Femur (tissue), 1 donor: Measurements from ENCODE around the gene ZIC3.
A peak's percentile ranks its signal among the peaks of the same experiment; 100 is the strongest.
"Not testable (repeated sequence)": the region's sequence is repeated elsewhere in the genome, so short reads cannot be mapped to it uniquely, and the experiment has no call there.

Experiments used
- DNase-seq: peaks from one replicate; pipeline ENCODE4 v3.0.0-alpha.2; 2017

The ZIC3 gene

GRCh38 chrX:137565921-137566745 lies at the start of gene ZIC3:
ZIC3 (plus strand) TSS chrX:137566127; CDS start chrX:137566692, 565 bp downstream.
- peak; percentile 75 for DNase-seq

GRCh38 chrX:137519459-137519858 lies 46.5 kb upstream of the ZIC3 start:
- no peak for DNase-seq

- DNase-seq: no peak
These were observed 19.9 kb upstream of the ZIC3 start for GRCh38 chrX:137545711-137546651.

- DNase-seq: no peak
These were observed 18.6 kb upstream of the ZIC3 start for GRCh38 chrX:137547291-137547690.

- DNase-seq: no peak
These were observed 17.7 kb upstream of the ZIC3 start for GRCh38 chrX:137548261-137548660.

- DNase-seq: no peak
These were observed 16.9 kb upstream of the ZIC3 start for GRCh38 chrX:137549073-137549472.

GRCh38 chrX:137549851-137550664 lies 15.9 kb upstream of the ZIC3 start:
- no peak for DNase-seq

GRCh38 chrX:137550665-137551261 lies 15.2 kb upstream of the ZIC3 start:
- DNase-seq: no peak

- DNase-seq: not testable (repeated sequence)
These were observed 13.8 kb upstream of the ZIC3 start for GRCh38 chrX:137552098-137552497.

GRCh38 chrX:137562096-137562495 lies 3.8 kb upstream of the ZIC3 start:
- DNase-seq: no peak

GRCh38 chrX:137563681-137564651 lies 2.0 kb upstream of the ZIC3 start:
- DNase-seq: no peak

- no peak for DNase-seq
These were observed 516 bp upstream of the ZIC3 start for GRCh38 chrX:137565318-137565904.

- DNase-seq: no peak
These were observed 1.1 kb downstream of the ZIC3 start for GRCh38 chrX:137566746-137567679.

GRCh38 chrX:137567682-137568232 lies 1.8 kb downstream of the ZIC3 start:
- DNase-seq: no peak

GRCh38 chrX:137568741-137569469 lies 3.0 kb downstream of the ZIC3 start:
- no peak for DNase-seq

GRCh38 chrX:137569470-137569891 lies 3.6 kb downstream of the ZIC3 start:
- no peak for DNase-seq

GRCh38 chrX:137573324-137574101 lies 7.6 kb downstream of the ZIC3 start:
- DNase-seq: no peak
